Measurements from ENCODE around the gene ADARB2.
"Not testable (repeated sequence)": the region's sequence is repeated elsewhere in the genome, so short reads cannot be mapped to it uniquely, and the experiment has no call there.

ADARB2 gene

GRCh38 chr10:1267568-1267967 lies 469.8 kb downstream of the ADARB2 start:
- no peak for DNase-seq

GRCh38 chr10:1267148-1267547 lies 470.2 kb downstream of the ADARB2 start:
- no peak for DNase-seq

DNA sequence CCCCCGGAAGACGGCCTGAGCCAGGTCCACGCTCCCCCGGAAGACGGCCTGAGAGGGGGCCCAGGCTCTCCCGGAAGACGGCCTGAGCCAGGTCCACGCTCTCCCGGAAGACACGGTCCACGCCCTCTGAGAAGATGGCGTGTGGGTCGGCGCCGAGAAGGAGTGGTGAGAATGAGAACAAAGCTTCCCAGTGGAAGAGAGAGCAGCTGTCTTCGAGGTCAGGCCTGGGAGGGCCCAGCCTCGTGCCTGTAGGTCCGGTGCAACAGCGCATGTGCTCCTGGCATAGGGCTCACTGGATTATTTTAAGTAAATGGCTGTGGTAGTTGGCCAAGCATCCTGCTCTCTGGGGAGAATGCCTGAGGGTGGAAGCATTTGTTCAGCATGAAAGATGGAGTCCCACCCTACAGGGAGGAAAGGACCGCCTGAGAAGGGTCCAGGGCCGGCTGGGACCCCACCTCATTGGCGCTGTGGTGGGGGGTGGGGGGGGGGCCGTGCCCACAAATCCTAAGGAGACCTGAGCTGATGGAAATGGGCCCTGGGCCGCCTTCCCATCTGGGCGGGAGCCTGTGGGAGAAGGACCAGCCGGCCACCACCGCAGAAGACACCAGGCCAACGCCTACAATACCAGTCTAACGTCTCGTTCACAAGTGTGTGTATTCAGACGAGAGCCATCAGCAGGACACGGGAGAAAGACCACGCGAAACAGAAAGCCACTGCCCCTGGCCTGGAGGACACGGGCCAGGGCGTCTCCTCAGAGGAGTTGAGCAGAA lies 471.1 kb downstream of the ADARB2 start:
- DNase-seq = no peak

GRCh38 chr10:1264001-1264400 lies 473.3 kb downstream of the ADARB2 start:
- DNase-seq = no peak

- DNase-seq = no peak
These were observed 480.1 kb downstream of the ADARB2 start for GRCh38 chr10:1257274-1257673.

DNA sequence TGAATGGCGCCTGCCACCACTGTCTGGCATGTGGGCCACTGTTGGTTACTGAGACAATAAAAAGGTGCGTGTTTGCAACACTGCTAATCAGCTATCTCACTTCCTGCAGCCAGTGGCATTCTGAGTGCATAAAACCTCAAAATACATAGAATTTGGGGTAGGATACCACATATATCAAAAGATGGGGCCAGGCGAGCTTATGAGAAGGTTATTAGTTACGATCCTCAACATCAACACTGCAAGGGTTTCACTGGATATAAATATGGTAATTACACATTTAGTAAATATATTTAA lies 480.9 kb downstream of the ADARB2 start:
- no peak for DNase-seq

DNA sequence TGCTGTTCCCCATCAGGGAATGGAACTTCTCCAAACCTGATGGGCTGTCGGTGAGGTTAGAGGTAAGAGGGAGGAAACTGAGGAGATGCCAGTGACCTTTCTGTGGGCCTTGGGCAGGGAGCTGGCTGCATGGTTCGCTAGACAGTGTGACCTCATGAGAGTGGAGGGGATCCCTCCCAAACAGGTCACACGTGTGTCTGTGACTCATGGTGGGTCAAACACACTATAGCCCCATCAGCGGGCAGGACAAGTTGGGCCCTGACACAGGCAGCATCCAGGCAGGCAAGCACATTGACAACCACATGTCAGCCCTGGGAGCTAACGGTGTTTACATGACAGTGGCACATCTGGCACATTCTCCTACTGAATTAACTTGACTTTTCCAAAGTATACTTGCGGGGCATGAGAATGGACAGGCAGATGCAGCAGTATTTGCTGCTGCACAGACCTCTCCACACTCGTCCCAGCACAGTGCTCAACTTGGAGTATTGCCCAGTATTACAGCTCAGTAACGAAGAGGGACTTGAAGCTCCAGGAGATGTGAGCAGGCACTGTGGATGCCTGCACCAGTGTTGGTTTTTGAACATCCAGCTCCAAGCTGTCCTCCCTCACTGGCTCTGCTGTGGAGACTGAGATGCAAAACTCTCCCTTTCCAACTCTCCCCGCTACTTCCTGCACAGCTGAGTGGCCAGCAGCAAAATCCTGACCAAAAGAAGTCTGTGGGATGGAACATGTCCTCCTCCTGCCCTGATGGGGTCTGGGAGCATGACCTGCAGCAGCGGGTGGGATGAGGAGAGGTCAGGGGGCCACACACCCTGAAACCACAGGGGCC lies 481.5 kb downstream of the ADARB2 start:
- DNase-seq = no peak

- no peak for DNase-seq
These were observed 482.2 kb downstream of the ADARB2 start for GRCh38 chr10:1255118-1255517.

DNA sequence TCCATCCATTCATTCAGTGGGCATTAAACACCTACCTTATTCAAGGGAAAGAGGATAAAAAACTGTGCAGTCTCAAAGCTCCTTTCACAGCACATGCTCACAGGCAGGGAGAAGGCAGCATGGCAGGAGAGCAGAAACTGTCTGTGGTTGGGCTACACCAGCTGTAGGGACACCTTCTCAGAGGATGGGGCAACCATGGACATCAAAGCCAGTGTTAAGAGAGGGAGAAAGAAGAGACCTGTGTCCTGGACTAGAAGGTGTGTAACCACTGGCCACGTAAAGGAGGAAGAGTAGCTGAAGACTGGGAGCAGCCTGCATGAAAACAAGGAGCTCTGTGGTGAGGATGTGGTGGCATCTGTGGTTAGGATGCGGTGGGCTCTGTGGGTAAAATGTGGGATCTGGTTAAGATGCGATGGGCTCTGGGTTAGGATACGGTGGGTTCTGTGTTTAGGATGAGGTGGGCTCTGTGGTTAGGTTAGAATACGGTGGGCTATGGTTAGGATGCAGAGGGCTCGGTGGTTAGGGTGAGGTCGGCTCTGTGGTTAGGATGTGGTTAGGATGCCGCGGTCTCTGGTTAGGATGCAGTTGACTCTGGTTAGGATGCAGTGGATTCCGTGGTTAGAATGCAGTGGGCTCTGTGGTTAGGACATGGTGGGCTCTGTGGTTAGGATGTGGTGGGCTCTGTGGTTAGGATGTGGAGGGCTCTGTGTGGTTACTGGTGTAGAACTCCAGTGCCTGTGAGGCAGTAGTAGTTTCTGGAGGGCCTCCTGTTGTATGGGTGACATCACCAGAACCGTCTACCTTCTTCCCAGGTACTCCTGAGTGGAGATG lies 483.6 kb downstream of the ADARB2 start:
- DNase-seq = no peak

GRCh38 chr10:1251769-1252168 lies 485.6 kb downstream of the ADARB2 start:
- no peak for DNase-seq

DNA sequence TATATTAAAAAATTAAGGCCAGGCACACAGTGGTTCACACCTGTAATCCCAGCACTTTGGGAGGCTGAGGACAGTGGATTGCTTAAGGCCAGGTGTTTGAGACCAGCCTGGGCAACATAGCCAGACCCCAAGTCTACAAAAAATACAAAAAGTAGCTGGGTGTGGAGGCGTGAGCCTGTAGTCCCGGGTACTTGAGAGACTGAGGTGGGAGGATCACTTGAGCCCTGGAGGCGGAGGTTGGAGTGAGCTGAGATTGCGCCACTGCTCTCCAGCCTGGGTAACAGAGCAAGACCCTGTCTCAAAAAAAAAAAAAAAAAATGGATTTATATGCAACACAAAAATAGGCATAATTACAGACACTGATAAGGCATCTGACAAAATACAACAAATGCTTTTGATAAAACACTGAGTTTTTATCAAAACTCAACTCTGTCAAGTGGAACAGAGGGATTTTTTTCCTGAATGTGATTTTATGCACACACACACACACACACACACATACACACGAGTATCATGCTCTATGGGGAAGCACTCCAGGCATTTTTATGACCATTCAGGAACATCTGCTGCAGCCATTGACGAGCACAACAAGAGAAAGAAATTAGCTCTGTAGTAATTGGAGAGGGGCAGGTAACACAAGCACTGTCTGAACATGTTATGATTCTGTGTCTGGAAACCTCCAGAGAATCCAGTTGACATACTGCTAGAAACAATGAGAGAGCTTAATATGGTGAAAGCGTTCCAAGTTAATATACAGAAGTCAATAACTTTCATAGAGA lies 488.0 kb downstream of the ADARB2 start:
- DNase-seq = no peak

- not testable (repeated sequence) for DNase-seq
These were observed 489.1 kb downstream of the ADARB2 start for GRCh38 chr10:1248262-1248630.

DNA sequence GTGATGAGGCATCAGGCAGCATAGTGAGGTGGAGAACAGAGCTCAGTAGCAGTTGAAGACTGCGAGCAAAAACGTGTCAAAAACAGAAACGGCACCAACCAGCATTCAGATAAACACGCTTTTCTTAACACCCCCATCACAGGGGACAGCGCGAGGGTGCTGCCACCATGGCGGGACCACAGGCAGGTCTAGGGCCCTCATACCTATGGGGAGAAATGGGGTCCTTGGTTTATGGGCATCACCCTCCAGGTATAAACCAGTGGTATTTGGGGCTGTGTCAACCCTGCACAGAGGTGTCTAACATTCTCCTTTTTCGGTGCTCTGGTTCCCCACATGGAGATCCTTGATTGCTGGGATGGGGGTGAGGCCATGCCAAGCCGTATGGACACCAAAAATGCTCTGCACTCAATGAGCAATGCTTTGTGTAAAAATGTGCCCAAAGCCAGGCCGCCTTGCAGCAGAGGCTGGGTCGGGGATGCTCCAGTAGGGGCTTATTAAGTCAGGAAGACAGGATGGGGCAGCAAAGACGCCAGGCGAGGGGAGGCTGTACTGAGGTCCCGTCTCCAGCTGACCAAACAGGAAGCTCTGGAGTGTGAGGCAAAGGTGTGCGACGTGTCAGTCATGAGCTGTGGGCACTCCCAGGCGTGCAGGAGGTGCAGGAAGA lies 489.6 kb downstream of the ADARB2 start:
- DNase-seq = no peak

DNA sequence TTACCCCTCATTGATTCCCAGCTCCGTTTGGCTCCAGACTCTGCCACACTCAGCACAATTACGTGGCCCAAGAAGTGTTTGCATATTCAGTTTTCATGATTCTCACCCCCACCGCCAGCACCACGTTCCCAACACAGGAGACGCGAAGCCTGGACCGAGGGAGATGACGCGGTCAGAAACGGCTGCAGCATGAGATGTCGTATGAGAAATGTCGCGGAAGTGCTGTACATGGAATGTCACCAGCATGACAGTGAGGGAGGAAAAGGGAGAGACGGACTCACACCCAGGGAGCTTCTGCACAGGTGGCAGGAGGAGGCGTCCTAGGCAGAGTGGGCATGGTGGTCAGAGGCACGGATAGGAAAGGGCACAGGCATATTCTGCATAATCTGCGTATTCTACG lies 492.8 kb downstream of the ADARB2 start:
- no peak for DNase-seq

- no peak for DNase-seq
These were observed 493.7 kb downstream of the ADARB2 start for GRCh38 chr10:1243486-1244234.

DNA sequence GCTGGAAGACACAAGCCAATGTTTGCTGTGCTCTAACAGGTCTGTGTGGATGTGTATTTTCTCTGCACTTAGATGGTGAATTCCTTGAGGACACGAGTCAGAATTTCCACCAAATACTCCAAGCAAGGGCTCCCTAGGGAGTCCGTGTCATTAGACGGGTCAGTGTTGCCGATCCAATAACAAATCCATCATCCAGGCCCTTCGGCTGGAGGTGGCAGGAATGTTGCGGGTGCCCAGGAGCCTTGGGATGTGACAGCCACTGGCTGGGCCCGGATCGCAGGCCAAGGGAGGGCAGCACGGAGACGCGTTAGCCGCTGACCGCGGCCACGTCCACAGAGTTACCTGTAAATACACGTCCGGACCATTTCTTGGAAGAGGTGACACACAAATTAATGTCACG lies 494.4 kb downstream of the ADARB2 start:
- DNase-seq = no peak

DNA sequence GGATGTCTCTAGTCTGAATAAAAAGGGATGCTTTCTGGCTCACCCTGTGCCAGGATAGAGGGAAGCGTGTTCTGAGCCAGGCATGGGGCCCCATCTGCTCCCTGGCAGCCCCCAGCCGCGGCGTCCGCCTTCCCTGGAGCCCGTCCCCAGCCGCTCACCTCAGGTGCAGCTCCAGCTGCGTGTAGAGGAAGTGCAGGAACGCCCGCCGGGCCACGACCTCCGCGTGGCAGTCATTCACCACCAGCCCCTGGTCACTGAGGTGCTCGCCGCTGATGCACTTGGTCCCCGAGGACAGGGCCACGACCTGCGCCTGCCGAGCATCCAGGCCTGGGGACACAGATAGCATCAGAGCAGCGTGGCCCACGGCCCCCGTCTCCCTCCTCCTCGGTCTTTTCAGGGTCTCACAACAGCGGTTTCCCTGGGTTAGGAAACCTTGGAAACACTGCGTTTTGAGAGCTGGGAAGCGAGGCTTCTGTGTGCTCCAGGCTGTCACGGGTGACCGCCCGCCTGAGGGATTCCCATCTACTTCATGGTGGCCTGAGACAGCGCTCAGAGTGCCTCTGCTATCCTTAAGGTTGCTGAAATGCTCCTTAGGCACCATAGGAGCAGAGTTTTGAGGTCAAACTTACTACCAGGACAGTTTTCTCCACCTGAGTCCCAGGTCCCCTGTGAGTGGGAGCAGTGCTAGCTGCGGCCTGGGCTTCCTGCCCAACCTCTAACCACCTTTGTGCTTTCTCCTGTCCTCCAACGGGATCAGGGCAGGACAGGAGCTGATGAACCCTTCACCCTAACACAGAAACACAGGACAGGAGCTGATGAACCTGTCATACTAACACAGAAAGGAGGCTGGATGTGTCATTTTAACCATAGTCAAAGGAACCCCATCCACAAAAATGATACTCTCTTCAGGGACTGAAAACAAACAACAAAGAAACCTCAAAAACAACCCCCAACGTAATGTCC lies 495.1 kb downstream of the ADARB2 start:
- DNase-seq = no peak

DNA sequence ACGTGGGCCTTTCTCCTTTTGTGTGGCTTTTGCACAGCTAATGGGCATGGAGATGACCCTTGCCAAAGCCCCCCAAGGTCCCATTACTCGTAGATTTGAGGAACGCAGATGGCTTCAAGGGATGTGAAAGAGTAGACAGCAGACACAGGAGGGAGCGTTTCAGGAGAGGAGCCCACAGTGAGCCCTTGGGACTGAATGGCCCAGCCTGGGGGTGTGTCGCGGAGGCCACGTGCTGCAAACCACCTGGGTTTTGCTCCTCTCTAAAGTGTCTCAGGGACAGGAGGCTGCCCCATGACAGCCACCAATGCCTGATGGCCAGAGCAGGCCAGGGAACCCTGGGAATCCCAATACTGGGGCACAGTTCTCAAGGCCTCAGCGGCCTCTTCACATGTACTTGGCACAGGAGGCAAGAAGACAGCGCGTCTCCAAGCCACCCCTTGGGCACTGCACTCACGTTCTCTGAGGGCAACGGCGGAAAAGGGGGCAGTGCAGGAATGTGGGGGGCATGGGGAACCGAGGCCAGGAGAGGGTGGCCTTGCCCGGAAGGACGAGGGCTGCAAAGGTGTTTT lies 495.9 kb downstream of the ADARB2 start:
- no peak for DNase-seq

GRCh38 chr10:1240341-1240775 lies 497.0 kb downstream of the ADARB2 start:
- DNase-seq = no peak

DNA sequence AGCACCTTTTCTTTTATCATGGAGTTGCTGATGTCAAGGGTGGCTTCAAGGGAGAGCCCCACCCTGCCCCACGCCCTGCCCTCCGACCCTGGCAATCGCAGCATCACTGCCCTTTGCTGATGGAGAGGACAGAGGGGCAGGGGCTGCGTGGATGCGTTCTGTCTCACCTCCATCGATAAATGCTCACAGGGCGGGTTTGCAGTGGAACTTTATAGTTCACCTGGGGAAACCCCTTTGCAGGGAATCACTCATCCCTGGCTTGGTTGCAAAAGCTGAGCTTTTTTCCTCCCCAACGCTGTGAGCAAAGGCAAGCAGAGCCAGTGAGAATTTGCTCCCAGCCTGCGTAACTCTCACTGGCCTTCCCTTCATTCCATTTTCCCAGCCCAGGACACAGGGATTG lies 504.3 kb downstream of the ADARB2 start:
- no peak for DNase-seq
